ENCODE results near the gene SSMEM1.

Gene SSMEM1

DNA sequence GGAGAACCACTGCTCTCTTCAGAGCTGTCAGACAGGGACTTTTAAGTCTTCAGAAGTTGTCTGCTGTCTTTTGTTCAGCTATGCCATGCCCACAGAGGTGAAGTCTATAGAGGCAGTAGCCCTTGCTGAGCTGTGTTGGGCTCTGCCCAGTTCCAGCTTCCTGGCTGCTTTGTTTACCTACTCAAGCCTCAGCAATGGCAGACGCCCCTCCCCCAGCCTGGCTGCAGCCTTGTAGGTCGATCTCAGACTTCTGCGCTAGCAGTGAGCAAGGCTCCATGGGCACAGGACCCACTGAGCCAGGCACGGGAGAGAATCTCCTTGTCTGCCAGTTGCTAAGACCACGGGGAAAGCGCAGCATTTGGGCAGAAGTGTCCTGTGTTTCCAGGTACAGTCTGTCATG lies 46.9 kb downstream of the SSMEM1 start:
- Histone ChIP-seq H3K36me3 (replicated peaks; ENCODE audit: insufficient read depth, low read length) (no peaks in the 10 kb centered on the region), H3K9ac (ENCODE audit: low read length) (no peak overlapping the region), H3K27ac (ENCODE audit: low read length) (no peak overlapping the region), H3K27me3 (replicated peaks; ENCODE audit: insufficient read depth, low read length) (no peaks in the 10 kb centered on the region), H3K4me2 (ENCODE audit: low read depth, low read length) (no peak overlapping the region), H3K9me2 (replicated peaks; ENCODE audit: insufficient read depth, low read length) (no peaks in the 10 kb centered on the region), H3K4me1 (ENCODE audit: low read length) (no peaks in the 10 kb centered on the region), H3K4me3 (ENCODE audit: low read length) (no peak overlapping the region), H3K9me3 (replicated peaks; ENCODE audit: insufficient read depth, low read length) (no peaks in the 10 kb centered on the region), H2AFZ (ENCODE audit: low read length) (no peak overlapping the region), H3F3A (ENCODE audit: insufficient read depth, low read length) (no peaks in the 10 kb centered on the region), H4K20me1 (ENCODE audit: insufficient read depth, low read length) (no peaks in the 10 kb centered on the region), H3K79me2 (ENCODE audit: low read length) (no peaks in the 10 kb centered on the region)
- TF ChIP-seq EZH2 (optimal IDR thresholded peaks at IDR 0.05; ENCODE audit: low read depth, low read length) (no peak), EZH2phosphoT487 (IDR thresholded peaks at IDR 0.05; ENCODE audit: low read length) (no peak)
- TF ChIP-seq, protein P1, sequence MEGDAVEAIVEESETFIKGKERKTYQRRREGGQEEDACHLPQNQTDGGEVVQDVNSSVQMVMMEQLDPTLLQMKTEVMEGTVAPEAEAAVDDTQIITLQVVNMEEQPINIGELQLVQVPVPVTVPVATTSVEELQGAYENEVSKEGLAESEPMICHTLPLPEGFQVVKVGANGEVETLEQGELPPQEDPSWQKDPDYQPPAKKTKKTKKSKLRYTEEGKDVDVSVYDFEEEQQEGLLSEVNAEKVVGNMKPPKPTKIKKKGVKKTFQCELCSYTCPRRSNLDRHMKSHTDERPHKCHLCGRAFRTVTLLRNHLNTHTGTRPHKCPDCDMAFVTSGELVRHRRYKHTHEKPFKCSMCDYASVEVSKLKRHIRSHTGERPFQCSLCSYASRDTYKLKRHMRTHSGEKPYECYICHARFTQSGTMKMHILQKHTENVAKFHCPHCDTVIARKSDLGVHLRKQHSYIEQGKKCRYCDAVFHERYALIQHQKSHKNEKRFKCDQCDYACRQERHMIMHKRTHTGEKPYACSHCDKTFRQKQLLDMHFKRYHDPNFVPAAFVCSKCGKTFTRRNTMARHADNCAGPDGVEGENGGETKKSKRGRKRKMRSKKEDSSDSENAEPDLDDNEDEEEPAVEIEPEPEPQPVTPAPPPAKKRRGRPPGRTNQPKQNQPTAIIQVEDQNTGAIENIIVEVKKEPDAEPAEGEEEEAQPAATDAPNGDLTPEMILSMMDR (IDR thresholded peaks at IDR 0.05; ENCODE audit: low read length) = no peak
- no peak for DNase-seq

GRCh38 chr7:130256704-130257103 lies 49.0 kb downstream of the SSMEM1 start:
- no peaks in the 10 kb centered on the region for H3K4me1 ChIP-seq (ENCODE audit: low read length)
- no peak overlapping the region for H3K27ac ChIP-seq (ENCODE audit: low read length)
- no peak overlapping the region for H2AFZ ChIP-seq (ENCODE audit: low read length)
- no peak overlapping the region for H3K9ac ChIP-seq (ENCODE audit: low read length)
- H3K4me2 ChIP-seq (ENCODE audit: low read depth, low read length) = no peak overlapping the region
- no peaks in the 10 kb centered on the region for H4K20me1 ChIP-seq (ENCODE audit: insufficient read depth, low read length)
- no peaks in the 10 kb centered on the region for H3F3A ChIP-seq (ENCODE audit: insufficient read depth, low read length)
- no peaks in the 10 kb centered on the region for H3K9me3 ChIP-seq (replicated peaks; ENCODE audit: insufficient read depth, low read length)
- no peak overlapping the region for H3K4me3 ChIP-seq (ENCODE audit: low read length)
- H3K27me3 ChIP-seq (replicated peaks; ENCODE audit: insufficient read depth, low read length) = no peaks in the 10 kb centered on the region
- DNase-seq = no peak
- no peaks in the 10 kb centered on the region for H3K79me2 ChIP-seq (ENCODE audit: low read length)
- no peaks in the 10 kb centered on the region for H3K36me3 ChIP-seq (replicated peaks; ENCODE audit: insufficient read depth, low read length)
- no peaks in the 10 kb centered on the region for H3K9me2 ChIP-seq (replicated peaks; ENCODE audit: insufficient read depth, low read length)
- TF ChIP-seq EZH2 (optimal IDR thresholded peaks at IDR 0.05; ENCODE audit: low read depth, low read length) = no peak
- TF ChIP-seq, protein P1 (IDR thresholded peaks at IDR 0.05; ENCODE audit: low read length) = no peak
- TF ChIP-seq EZH2phosphoT487 (IDR thresholded peaks at IDR 0.05; ENCODE audit: low read length) = no peak

GRCh38 chr7:130258494-130259078 lies 50.9 kb downstream of the SSMEM1 start:
- Histone ChIP-seq H3K79me2 (ENCODE audit: low read length) (no peaks in the 10 kb centered on the region), H3K9me3 (replicated peaks; ENCODE audit: insufficient read depth, low read length) (no peaks in the 10 kb centered on the region), H3F3A (ENCODE audit: insufficient read depth, low read length) (no peaks in the 10 kb centered on the region), H3K9me2 (replicated peaks; ENCODE audit: insufficient read depth, low read length) (no peaks in the 10 kb centered on the region), H3K27ac (ENCODE audit: low read length) (no peak overlapping the region), H3K4me2 (ENCODE audit: low read depth, low read length) (no peak overlapping the region), H3K27me3 (replicated peaks; ENCODE audit: insufficient read depth, low read length) (no peaks in the 10 kb centered on the region), H2AFZ (ENCODE audit: low read length) (no peak overlapping the region), H3K4me3 (ENCODE audit: low read length) (no peak overlapping the region), H3K36me3 (replicated peaks; ENCODE audit: insufficient read depth, low read length) (no peaks in the 10 kb centered on the region), H3K9ac (ENCODE audit: low read length) (no peak overlapping the region), H4K20me1 (ENCODE audit: insufficient read depth, low read length) (no peaks in the 10 kb centered on the region), H3K4me1 (ENCODE audit: low read length) (no peaks in the 10 kb centered on the region)
- no peak for DNase-seq
- TF ChIP-seq, protein P1 (IDR thresholded peaks at IDR 0.05; ENCODE audit: low read length) = no peak
- TF ChIP-seq EZH2 (optimal IDR thresholded peaks at IDR 0.05; ENCODE audit: low read depth, low read length) (no peak), EZH2phosphoT487 (IDR thresholded peaks at IDR 0.05; ENCODE audit: low read length) (no peak)

Measured in MM.1S (cell line).